Measurements from ENCODE around the gene PCNX2. TPM values are rescaled to one million over a fixed set of nuclear protein-coding genes. Genes with fewer than 3 reads are reported as not detected.
A peak's percentile ranks its signal among the peaks of the same experiment; 100 is the strongest.
"Not testable (repeated sequence)": the region's sequence is repeated elsewhere in the genome, so short reads cannot be mapped to it uniquely, and the experiment has no call there.

Gene PCNX2
- polyA plus RNA-seq, 4 donors, result 11.6 to 18.9 (median 16.2) TPM

DNA sequence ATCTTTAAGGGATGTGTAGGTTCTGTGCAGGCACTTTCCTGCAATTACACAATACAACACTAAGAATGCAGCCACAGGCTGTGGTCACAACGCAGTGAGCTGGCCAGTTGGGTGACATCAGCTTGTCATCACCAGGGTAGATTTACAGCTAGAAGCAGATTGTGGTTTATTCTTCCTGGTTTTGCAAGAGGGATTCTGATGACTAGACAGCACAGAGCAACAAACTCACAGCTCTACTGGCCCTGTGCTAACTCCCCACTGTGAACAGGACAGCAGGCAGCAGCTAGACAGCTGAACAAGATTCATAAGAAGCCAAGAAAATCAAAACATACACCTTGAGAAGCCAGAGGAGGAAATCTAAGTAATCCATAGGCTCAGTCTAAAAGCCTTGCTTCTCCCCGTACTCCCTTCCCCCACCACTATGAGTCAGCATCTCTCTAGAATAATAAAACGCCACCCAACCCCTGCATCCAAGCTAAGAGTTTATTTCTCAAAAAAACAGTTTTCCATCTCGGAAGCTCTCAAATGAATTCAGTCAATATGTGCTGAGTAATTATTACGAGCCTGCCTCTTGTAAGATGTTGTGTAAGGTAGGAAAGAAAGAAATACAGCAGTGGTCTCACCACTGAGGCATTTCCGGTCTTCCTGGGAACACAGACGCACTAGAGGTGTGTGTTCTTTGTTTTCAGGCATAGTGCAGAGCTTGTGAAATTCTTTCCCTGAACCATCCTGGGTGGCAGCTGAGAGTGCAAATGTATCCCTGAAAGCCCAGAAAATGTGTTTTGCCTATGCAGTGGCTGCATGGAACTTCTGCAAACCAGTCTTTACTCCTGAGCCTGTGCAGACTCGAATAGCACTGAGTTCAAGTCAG lies 182.3 kb downstream of the PCNX2 start:
- DNase-seq (ENCODE audit: low read depth in 4 of 4, low spot score in 3 of 4), result peak; percentile 60 to 72 (median 71)

DNA sequence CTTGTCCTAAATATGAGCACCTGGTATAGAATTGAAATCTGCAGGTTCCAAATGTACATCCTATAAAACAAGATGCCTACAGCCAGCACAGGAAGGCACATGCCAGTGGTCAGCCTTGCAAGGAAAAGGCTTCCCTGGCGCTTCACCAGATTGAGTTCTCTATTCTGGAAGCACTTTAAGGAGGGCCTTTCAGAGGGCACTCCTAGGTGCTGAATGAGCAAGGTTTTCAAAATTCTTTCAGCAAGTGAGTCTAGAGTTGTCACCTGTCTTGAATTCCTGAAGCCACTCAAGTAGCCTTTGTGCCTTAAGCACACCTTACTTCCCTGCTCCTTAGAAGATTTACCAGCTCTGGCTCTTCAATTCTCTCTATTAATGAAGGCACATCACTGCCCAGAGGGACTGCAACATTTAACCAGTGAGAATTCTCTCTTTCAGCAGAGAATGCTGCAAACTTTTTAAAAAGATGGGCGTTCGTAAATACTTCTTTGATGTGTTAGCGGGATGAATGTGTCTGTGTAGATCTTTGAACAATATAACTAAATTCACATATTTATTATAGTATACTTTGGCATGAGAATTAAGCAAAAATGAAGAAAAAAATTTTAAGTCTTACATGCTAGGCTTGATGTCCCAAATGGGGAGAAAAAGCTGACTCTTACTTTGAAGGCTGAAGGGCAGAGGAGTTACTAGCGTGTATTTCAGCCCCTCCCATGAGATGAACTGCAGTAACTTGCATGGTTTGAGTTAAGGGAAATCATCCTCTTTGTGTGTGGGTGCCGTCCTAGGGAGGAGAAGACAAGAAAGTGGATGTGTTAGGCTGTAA lies 183.1 kb downstream of the PCNX2 start:
- DNase-seq (ENCODE audit: low read depth in 4 of 4, low spot score in 3 of 4), result peak in 1 of 4 donors; percentile 2

GRCh38 chr1:233111731-233112130 lies 183.8 kb downstream of the PCNX2 start:
- no peak for DNase-seq (ENCODE audit: low read depth in 4 of 4, low spot score in 3 of 4)

- DNase-seq (ENCODE audit: low read depth in 4 of 4, low spot score in 3 of 4), result no peak
Measured at GRCh38 chr1:233109096-233109495, 186.4 kb downstream of the PCNX2 start.

- not testable (repeated sequence) for DNase-seq (ENCODE audit: low read depth in 4 of 4, low spot score in 3 of 4)
Measured at GRCh38 chr1:233107716-233108130, 187.8 kb downstream of the PCNX2 start.

DNA sequence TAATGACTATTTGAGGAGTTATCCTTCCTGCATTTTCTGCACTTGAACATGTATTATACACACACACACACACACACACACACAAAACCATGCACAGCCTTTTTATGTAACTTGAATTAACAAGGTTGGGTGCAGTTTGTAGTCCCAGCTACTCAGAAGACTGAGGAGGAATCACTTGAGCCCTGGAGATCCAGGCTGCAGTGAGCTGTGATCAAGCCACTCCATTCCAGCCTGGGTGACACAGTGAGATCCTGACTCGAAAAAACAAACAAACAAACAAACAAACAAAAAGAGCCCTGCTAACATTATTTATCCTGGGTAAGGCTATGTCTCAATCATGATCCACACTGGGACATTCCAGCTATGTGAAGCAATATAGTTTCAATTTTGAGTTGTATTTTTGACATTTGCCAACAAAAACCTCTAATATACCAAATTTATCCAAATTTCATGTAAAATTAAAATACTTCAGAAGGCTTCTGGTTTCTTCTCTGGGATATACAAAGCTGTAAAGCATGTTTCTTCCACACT lies 188.3 kb downstream of the PCNX2 start:
- DNase-seq (ENCODE audit: low read depth in 4 of 4, low spot score in 3 of 4), result no peak

DNA sequence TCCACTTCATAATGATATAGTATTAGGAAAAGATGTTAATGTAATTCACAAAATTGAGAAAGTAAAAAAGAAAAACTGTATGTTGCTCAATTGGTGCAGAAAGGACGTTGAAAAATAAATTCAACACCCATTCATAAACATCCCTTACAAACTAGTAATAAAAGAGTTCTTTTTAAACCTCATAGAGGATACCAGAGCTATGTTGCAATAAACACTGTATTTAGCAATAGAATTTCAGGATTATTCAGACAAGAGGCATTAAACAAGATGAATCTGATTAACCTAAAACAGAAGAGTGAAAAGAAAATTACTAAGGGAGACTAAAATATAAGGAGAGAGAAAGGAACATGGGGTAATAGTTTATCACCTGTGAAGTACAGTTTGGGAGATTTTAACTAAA lies 190.3 kb downstream of the PCNX2 start:
- DNase-seq (ENCODE audit: low read depth in 4 of 4, low spot score in 3 of 4), result no peak

- no peak for DNase-seq (ENCODE audit: low read depth in 4 of 4, low spot score in 3 of 4)
Measured at GRCh38 chr1:233102341-233102740, 193.2 kb downstream of the PCNX2 start.

GRCh38 chr1:233097959-233098580 lies 197.5 kb downstream of the PCNX2 start:
- DNase-seq (ENCODE audit: low read depth in 4 of 4, low spot score in 3 of 4), result no peak

DNA sequence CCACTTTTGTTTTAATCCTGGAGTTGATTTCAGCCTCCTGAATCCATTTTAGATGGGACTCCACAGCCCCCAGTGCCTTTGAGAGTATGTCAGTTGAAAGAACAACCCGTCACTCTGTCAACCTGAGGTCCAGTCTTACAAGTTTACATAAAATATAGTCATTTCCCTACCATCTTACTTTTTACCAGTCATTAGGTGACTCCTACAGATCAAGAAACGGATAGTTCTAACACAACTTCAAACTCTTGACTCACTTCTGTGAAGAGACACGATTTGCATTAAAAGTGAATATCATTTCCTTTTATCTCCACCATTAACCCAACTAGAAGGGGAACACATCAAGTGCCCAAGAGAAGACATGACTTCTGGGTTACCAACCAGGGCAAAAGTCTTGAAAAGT lies 198.0 kb downstream of the PCNX2 start:
- no peak for DNase-seq (ENCODE audit: low read depth in 4 of 4, low spot score in 3 of 4)

GRCh38 chr1:233094691-233095090 lies 200.8 kb downstream of the PCNX2 start:
- DNase-seq (ENCODE audit: low read depth in 4 of 4, low spot score in 3 of 4), result no peak

DNA sequence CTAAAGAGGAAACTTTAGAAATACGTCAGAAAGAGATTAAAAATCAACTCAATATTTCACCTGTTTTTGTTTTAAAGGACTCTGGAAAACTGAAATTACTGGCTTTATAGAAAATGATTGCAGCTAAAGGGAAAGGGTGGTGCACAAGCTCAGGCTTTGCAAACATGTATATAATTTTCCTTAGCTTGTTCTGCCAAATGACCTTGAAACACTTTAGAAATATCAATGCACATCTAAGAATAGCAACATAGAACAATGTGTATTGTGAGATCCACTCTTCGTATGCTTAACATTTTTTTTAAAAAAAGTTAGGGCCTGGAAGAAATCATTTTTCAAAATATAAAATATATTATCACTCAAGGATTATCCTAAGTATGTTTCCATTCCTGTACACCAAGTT lies 201.3 kb downstream of the PCNX2 start:
- DNase-seq (ENCODE audit: low read depth in 4 of 4, low spot score in 3 of 4), result no peak

DNA sequence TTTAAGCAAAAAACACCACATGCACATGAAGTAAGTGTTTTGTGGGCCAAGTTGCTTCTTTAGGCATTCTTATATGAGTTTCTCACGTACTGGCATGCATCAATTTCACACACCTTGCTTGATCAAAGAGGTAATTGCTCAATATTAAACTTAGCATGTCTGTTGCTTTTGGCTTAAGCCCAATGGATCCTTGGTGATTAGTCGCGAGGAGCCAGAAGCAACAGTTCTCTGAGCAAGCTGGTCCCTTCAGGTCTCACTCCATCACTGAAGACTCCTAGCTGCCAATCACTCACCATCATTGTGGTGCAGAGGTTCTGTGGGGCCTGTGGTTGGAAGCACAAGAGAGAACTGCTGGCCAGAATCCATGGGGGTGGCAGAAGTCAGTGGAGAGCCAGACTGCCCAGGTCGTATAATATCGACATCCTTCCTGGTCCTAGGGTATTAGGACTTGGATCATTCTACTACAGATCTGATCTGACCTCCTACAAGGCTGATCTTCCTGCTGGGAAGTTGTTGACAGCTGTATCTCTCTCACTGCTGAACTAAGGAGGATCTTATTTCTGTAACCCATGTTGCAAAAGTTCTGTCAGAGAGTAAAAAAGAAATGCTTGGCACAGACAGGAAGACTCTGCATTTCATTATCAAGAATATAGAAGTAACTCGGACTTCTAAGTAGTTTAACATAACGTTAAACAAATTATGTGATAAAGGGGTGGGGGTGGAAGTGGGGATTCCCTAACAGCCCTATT lies 204.6 kb downstream of the PCNX2 start:
- no peak for DNase-seq (ENCODE audit: low read depth in 4 of 4, low spot score in 3 of 4)

DNA sequence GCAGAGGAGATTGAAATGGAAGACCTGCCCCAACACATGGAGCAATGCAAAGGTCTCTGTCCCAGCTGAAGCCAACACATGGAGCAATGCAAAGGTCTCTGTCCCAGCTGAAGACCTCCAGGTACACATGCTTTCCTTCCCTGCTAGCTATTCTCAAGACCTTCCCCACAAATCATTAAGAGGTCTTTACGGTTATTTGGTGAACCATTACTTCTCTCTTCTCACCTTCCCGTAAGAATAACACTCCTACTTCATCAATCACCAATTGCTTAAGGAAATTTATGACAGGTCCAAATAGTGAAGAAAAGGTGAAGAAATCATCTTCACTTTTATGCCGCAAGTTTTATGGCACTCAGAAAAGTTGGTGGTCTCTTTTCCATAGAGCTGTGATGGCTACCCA lies 206.3 kb downstream of the PCNX2 start:
- DNase-seq (ENCODE audit: low read depth in 4 of 4, low spot score in 3 of 4), result no peak

GRCh38 chr1:233088613-233089012 lies 206.9 kb downstream of the PCNX2 start:
- no peak for DNase-seq (ENCODE audit: low read depth in 4 of 4, low spot score in 3 of 4)

- DNase-seq (ENCODE audit: low read depth in 4 of 4, low spot score in 3 of 4), result peak in 1 of 4 donors; percentile 14
Measured at GRCh38 chr1:233086961-233087881, 208.3 kb downstream of the PCNX2 start.

DNA sequence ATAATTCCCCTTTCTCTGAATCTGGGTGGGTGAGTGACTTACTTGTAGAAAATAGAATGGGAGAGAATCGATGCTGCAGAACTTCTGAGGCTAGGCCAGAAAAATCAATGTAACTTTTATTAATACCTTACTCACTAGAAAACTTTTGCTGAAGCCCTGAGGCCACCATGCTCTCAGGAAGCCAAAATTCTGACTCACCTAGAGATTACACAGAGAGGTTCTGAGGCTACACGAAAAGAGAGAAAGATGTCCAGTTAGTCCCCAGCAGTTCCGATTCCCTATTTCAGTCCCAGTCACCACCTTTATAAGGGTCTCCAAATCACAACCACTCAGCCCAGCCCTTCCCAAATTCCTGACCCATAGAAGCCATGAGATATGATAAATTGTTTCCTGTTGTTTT lies 210.0 kb downstream of the PCNX2 start:
- DNase-seq (ENCODE audit: low read depth in 4 of 4, low spot score in 3 of 4), result no peak

DNA sequence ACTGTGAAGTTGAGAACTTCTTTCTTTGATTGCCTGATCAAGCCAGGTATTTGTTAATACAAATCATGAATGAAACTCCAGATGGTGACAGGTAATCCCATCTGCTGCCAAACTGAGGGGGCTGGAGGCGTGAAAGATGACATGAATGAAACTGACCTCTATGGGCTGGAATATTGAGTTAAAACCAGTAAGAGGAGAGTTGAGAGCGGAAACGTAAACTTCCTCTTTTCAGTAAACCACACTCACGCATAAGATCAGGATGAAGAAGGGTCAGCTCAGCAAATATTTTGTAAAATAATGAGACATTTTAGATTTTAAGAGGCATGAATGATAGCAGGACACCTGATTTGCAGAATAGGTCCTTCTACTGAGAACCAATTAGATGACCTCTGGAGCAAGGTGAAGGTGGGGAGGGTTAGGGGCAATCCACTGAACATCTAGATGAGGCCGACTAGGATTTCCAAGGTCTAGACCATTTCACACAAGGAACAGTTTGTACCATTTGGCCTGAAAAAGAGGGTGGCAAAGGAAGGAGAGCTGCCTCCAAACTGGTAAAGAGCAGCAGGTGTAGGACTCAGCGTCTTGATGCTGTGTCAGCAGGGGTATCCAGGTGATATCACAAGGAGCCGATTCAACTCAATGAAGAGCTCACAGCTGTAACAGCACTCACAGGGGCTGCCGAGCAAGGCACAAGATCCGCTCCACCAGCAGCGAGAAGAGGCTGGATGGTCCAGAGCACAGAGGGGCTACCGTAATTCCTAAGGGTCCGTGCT lies 212.6 kb downstream of the PCNX2 start:
- DNase-seq (ENCODE audit: low read depth in 4 of 4, low spot score in 3 of 4), result no peak

All from left renal pelvis (tissue), 4 donors.